GM21786 (cell line): ENCODE data around the gene KRT6B.
"Not testable (repeated sequence)": the region's sequence is repeated elsewhere in the genome, so short reads cannot be mapped to it uniquely, and the experiment has no call there.

ENCODE experiments used
- ATAC-seq: cut with Tn5 transposase; IDR thresholded peaks from one replicate; pipeline ENCODE4 v1.9.1; 2021; ENCODE audit not compliant: unreplicated experiment

Gene KRT6B

DNA sequence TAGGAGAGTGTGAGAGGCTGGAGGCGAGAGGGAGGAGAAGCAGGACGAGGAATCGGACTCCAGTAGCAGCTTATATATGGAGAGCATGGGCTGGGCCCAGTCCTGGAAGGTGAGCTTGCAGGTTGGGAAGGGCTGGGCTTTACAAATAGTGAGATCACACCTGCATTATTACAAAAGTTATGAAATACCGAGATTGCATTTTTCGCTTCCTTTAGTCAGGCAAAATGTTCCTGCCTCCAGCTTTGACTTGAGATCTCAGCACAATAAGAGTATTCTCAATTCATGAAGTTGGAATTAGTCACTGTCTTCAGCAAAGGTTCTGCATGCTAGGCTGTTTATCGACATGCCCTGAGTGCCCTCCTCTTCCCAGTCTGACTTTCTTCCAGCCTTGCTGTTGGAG is at the start of gene KRT6B:
KRT6B (minus strand) TSS at position 46 of the 400 bp plus-strand sequence. CDS start 68 bp downstream, outside the sequence.
- ATAC-seq = no peak

DNA sequence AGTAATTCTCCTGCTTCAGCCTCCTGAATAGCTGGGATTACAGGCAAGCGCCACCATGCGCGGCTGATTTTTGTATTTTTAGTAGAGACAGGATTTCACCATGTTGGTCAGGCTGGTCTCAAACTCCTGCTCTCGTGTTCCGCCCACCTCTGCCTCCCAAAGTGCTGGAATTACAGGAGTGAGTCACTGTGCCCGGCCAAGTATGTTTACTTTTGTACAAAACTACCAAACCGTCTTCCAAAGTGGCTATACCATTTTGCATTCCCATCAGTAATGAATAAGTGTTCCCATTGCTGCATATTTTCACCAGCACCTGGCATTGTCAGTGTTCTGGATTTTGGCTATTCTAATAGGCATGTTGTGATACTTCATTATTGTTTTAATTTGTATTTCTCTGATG is 49.5 kb upstream of the KRT6B start:
- ATAC-seq = no peak

DNA sequence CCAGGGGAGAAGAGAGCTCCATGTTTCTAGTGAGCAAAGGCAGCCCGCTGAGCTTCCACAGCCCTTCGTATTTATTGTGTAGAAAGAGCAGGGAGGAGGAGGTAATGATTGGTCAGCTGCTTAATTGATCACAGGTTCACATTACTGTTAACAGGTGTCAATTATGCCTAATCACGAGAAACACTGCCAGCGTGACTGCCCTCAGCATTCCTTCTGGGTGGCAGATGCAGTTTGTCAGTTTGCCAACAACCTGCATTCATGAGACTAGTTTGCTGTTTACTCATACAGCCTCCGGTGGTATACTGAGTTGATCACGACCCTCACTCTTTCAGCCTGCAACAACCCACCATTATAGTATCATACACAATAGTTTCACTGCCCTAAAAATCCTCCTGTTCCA is 48.6 kb upstream of the KRT6B start:
- not testable (repeated sequence) for ATAC-seq

DNA sequence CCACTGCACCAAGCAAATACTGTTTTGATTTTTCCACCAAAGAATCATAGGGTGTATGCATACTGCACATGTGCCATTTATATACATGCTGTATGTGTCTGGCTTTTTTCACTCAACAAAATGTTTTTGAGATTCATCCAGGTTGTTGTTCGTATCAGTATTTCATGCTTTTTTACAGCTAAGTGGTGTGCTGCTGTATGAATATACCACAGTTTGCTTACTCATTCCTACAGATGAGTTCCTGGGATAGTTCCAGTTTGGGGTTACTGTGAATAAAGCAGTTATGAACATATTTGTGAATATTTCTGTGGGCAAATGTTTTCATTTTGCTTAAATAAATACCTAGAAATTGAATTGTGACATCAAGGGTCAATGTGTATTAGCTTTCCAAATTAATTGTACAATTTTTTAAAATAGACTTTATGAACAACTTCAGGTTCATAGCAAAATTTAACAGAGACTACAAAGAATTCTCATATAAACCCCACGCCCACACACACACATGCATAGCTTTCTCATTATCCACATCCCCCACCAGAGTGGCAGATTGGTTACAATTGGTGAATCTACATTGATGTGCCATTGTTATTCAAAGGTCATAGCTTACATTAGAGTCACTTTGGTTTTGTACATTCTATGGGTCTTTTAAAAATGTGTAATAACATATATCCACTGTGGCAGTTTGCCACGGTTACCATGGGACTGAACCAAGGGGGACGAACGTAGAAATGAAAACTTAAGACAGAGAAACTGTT is 48.0 kb upstream of the KRT6B start:
- ATAC-seq = no peak

DNA sequence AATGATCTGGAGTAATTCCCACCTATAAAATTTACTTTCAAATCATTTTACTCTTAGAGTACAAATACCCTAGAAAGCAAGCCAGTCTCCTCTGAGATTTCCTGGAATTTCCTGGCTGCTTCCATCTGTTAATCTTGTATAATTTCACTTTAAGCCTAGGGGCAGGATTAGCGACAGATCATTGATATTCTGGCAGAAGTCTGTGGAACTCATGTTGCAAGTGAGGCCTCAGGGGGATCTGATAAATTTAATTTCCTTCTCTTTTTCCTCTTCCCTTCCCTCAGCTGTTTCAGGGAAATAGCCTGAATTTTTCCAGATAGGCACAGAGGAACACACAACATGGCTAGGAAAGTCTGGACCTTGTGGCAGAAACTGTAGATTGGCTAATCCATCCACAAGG is 47.0 kb upstream of the KRT6B start:
- ATAC-seq = no peak

DNA sequence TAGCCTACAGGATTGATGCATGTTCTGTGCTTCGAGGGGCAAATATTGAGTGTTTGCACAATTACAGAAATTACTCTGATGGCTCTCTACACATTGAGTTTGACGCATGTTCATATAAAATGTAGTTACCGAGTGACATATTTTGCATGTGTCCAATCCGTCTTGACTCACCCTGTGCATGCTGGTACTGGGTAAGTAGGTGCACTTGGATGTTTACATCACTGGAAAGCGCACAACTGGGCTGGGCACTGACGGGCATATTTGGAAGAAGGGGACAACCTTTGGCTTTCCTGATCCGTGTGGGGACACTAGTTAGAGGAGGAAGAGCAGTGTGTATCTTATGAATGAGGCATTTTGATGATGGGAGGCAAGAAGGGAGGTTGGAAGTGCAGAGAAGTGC is 46.0 kb upstream of the KRT6B start:
- no peak for ATAC-seq

DNA sequence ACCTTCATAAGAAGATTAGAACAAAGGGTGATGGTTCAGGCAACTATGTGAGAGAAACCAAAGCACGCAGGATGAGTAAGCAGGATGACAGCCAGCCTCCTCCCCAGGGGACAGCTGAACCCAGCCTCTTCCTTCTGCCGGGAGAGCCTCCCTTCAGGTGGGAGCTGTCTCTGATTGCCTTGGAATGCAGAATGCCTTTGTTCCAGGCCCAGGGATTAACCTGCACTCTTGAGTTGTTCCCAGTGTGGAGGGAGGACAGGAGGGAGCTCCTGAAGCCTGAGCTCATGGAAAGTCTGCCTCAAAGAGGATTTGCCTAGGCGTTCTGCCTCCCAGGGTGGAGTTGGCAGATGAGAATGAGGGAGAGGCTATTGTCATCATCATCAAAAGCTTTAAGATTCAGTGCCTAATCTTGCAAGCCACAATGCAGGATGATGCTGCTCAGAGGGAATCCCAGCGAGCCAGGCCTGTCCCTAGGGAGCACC is 44.7 kb upstream of the KRT6B start:
- ATAC-seq = no peak

DNA sequence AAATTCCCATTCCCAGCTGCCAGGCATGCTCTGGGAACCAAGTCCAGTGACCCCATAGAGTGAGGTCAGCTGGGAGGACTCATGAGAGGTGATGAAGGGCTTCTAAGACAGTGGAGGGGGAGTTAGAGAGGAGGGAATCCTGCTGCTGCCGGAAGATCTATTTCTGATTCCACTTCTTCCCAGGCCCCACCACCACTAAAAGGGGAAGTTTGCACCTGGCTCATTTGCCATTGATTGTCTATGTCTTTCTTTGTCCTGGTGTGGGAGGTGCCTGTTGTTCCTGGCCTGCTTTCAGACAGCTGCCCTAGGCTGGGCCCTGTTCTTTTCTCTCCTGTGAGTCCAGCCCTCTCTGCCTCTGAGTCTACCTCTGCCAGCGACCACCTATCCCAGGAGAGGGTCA is 44.1 kb upstream of the KRT6B start:
- no peak for ATAC-seq

DNA sequence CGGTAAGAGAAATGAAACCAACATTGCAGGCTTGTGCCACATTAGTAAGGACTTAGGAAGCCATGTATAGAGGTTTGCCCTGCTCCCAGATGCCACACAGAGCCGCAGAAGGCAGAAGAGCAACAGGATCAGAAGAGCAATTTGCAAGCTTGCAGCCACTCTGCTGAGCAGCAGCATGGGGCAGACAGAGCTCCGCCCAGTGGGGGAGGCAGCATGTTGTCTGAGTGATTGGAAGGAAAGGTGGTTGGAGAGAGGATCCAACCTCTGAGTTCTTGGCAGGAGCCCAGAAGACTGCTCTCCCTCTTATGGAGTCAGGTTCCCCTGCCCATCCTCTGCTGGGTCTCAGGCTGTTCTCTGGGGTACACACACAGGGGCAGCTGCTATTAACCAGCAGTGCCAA is 43.4 kb upstream of the KRT6B start:
- no peak for ATAC-seq

DNA sequence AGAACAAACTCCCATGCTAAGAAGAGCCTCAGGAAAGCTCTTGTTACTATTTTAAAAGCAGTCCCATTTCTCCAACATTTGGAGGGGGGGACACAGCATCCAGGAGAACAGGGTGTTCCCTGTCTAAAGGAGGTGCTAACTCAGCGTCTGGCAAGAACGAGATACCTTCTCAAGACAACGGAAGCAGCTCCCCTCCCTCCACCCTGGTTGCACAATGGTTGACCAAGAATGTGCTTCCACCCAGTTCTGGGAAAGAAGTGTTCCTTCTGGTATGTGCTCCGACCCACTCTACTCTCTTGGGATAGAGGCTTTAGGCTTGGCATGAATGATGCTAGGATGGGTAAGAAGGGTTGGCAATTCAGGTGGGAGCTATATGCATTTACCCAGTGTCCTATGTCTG is 42.6 kb upstream of the KRT6B start:
- no peak for ATAC-seq

DNA sequence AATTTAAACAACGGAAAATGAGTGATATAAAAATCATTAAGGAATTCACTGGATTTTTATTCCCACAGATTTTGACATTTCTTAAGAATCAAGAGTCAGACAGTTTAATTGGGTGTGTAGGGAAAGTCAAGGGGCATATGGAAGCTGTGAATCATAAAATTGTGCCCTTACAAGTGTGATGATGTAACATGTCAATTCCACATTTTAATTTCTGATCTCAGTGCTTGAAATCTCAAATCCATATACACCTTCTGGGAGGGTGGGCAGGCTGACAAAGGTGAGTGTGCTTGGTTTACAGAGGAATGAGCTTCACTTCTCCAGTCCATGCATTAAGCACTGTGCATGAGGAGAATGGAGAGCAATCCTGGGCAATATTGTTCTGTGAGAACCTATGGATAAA is 42.2 kb upstream of the KRT6B start:
- no peak for ATAC-seq

DNA sequence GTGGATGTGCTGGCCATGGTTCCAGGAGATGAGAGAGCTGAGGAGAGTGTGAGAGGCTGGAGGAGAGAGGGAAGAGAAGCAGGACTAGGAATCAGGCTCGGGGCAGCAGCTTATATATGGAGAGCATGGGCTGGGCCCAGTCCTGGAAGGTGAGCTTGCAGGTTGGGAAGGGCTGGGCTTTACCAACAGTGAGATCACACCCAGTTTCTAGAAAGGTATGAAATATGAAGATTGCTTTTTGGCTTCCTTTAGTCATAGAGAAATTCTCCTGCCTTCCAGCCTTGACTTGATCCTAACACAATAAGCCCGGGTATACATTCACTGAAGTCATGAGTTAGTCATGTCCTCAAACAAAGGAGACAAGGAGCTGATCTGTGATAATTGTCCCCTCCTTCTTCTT is 41.2 kb upstream of the KRT6B start, which contains the start of gene KRT6A:
KRT6A (minus strand) TSS at position 86 of the 400 bp plus-strand sequence; CDS start at position 17, 69 bp downstream.
- no peak for ATAC-seq

DNA sequence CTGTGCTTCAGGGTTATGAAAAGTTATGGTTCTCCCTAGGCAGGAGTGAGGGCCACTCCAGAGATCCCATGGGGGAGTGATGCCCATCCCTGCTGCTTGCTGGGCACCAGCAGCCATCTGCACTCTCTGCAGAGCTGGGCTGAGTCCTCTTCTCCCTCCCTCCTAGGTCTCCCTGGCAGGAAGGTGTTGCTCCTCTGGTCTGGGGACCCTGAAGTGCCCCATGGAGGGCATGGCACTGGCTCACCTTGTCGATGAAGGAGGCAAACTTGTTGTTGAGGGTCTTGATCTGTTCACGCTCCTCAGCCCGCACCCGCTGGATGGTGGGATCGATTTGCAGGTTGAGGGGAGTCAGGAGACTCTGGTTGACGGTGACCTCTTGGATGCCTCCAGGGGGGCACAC is 40.5 kb upstream of the KRT6B start:
- ATAC-seq = not testable (repeated sequence)

DNA sequence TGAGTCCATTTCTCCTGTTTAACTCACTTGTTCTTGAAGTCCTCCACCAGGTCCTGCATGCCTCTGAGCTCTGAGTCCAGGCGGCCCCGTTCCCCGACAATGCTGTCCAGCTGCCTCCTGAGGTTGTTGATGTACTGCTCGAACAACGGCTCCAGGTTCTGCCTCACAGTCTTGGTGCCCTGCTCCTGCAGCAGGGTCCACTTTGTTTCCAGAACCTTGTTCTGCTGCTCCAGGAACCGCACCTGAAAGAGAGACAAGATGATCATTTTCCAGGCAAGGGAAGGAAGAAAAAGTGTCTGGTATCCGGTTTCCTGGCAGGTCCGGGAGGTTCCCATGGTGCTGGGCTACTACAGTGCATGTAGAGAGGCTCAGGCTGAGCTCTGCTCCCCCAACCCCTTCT is 39.5 kb upstream of the KRT6B start:
- not testable (repeated sequence) for ATAC-seq

DNA sequence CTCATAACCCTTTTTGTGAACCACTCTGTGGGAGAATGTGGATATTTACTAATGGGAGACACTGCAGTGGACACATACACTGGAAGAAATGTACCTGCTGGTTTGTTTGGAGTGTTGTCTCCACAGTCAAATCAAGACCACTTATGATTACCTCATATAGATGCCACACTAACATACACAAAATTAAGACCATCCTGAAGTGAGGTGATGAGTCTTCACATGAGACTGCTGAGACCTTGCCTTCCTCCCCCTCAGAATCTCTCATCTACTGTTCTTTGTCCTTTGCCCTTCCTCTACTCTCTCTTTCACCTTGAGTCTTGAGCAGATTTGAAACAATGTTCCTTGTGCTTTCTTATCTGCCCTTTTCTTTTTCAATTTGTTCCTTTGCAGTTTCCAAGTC is 36.8 kb upstream of the KRT6B start:
- ATAC-seq = no peak

DNA sequence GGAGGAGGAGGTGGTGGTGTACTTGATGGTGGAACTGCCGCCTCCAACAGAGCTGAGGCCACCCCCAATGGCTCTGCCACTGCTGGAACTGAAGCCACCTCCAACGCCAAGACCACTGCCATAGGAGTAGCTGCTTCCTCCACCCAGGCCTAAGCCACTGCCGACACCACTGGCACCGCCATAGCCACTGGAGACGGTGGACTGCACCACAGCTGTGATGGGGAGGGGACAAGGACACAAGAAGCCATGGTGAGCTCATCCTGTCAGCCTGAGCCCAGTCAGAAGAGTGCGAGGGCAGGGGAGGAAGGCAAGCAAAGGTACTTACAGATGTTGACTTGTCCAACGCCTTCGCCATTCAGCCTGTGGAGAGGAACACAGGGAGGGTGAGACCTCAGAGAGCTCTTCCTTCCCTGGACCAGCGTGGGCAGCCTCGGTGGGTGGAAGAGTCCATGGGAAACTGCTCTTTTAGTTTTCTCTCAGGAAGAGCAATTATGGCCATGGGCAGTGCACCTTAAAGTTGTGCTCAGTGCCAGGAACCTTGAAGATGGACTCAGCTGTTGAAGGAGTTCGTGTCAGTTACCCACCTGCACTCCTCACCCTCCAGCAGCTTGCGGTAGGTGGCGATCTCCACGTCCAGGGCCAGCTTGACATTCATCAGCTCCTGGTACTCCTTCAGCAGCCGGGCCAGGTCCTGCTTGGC is 35.9 kb upstream of the KRT6B start:
- not testable (repeated sequence) for ATAC-seq

DNA sequence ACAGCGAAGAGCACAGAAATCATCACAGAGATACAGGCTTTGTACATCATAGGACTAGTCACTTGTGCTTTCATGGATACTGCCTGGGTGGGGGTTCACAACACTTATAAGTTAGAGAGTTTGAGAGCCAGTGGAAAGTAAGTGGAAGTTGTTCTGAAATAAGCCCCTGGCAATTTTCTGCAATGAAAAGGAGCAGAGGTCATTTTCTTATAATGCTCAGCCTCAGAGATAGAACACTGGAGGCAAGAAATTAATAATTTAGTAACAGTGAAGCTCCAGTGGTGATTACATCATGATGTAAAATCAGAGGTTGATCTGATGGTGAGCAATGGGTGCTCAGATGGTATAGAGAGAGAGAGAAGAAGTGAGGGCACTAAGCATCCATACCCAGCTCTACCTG is 35.3 kb upstream of the KRT6B start:
- ATAC-seq = no peak

DNA sequence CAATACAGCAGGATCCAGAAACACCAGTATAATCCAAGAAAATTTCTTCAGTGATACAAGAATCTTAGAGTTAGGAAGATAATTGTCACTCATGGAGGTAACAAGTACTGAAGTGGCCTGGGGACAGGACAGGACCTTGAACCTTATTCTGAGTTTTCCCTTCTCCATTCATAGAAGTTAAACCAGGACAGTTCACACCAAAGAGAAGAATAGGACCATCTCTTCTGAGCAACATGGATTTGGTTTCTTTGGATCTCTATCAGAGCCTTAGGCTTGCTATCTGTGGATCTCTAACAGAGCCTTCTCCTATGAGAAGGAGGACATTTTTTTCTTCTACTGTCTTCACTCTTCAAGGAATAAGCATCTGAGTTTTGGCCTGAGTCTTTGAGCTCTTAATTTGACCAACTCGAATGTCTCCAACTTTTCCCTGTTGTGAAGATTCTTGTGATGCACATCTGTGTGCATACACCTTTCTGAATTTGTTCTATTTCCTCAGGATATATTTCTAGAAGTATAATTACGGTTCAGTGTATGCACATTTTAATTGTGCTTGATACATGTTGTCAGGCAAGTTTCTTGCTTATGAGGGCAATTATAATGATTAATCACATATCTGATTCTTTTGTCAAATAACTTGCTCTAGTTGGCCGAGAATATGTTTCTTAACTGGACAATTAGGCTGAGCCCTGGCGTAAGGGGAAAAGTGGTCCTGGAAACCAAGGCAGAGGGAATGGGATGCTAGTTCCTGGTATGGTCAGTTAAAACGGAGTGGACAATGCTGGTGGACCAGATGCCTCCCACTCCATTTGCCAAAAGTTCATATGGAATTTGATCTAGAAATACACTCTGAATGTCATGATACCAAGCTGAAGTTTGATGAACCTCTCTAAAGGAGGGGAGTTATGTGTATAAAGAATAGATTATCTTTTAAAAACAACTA is 34.5 kb upstream of the KRT6B start:
- ATAC-seq = no peak

DNA sequence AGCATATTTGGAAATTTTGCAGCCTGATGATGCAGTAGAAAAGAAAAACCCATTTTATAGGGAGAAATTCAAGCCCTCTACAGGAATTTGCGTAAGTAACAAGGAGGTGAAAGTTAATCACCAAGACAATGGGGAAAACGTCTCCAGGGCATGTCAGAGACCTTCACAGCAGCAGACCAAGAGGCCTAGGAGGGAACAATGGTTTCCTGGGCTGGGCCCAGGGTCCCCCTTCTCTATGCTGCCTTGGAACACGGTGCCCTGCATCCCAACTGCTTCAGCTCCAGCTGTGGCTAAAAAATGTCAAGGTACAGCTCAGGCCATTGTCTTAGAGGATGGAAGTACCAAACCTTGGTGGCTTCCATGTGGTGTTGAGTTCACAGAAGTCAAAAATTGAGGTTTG is 28.1 kb upstream of the KRT6B start:
- no peak for ATAC-seq

DNA sequence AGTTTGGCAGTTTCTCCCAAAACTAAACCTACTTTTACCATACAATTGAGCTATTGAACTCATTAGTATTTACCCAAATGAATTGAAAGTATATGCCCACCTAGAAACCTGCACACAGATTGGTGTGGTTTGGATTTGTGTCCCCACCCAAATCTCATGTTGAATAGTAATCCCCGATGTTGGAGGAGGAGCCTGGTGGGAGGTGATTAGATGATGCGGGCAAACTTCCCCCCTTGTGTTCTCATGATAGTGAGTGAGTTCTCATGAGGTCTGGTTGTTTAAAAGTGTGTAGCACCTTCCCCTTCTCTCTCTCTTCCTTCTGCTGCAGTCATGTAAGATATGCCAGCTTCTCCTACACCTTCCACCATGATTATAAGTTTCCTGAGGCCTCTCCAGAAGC is 25.7 kb upstream of the KRT6B start:
- ATAC-seq = no peak

DNA sequence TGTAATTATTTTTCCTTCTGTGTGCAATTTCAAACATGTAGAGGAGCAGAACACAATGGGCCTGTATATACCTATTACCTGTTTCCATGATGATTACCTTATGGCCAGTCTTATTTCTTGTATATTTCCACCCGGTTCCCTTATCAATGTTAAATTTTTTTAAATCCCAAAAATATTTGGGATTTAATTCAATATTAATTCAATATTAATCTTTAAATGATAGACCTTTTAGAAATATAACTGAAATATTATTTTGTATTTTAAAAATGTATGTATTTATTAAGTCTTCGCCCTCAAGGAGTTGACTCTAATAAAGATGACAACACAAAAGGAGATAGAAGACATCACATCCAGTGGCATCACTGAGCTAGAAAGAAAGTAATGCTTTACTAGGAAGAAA is 22.3 kb upstream of the KRT6B start:
- ATAC-seq = no peak
